ENCODE results near the gene DAPP1. TPM values are rescaled to one million over a fixed set of nuclear protein-coding genes. Genes with fewer than 3 reads are reported as not detected.

The DAPP1 gene
- total RNA-seq, 1 donor from 2014 or later = not detected

GRCh38 chr4:99868126-99868596, 51.5 kb downstream of the DAPP1 start:
- Mint-ChIP-seq H3K4me3 (ENCODE audit: unreplicated experiment) (no peak overlapping the region), H3K27me3 (ENCODE audit: low read depth) (peaks cover 9% of the 10 kb centered on the region), H3K4me1 (ENCODE audit: low read depth) (no peaks in the 10 kb centered on the region), H3K9me3 (ENCODE audit: low read depth) (no peaks in the 10 kb centered on the region), H3K36me3 (ENCODE audit: low read depth) (no peaks in the 10 kb centered on the region), H3K27ac (ENCODE audit: unreplicated experiment) (no peak overlapping the region)
- TF ChIP-seq CTCF (IDR thresholded peaks at IDR 0.05) = no peak
- no peak for DNase-seq (ENCODE audit: low spot score)

DNA sequence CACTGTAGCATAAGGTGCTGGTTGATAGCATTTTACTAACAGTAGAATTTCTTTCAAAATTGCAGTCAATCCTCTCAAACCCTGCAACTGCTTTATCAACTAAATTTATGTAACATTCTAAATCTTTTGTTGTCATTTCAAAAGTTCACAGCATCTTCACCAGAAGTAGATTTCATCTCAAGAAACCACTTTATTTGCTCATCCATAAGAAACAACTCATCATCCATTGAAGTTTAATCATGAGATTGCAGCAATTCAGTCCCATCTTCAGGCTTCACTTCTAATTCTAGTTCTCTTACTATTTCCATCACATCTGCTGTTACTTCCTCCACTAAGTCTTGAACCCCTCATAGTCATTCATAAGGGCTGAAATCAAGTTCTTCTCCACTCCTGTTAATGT, 55.9 kb downstream of the DAPP1 start:
- Mint-ChIP-seq H3K9me3 (ENCODE audit: low read depth) (no peaks in the 10 kb centered on the region), H3K36me3 (ENCODE audit: low read depth) (no peaks in the 10 kb centered on the region), H3K4me3 (ENCODE audit: unreplicated experiment) (no peak overlapping the region), H3K4me1 (ENCODE audit: low read depth) (no peaks in the 10 kb centered on the region), H3K27me3 (ENCODE audit: low read depth) (peaks cover 2% of the 10 kb centered on the region), H3K27ac (ENCODE audit: unreplicated experiment) (no peak overlapping the region)
- TF ChIP-seq CTCF (IDR thresholded peaks at IDR 0.05) = no peak
- no peak for DNase-seq (ENCODE audit: low spot score)

- Mint-ChIP-seq H3K4me1 (ENCODE audit: low read depth) (no peaks in the 10 kb centered on the region), H3K4me3 (ENCODE audit: unreplicated experiment) (no peak overlapping the region), H3K27me3 (ENCODE audit: low read depth) (no peaks in the 10 kb centered on the region), H3K36me3 (ENCODE audit: low read depth) (peaks cover 6% of the 10 kb centered on the region), H3K27ac (ENCODE audit: unreplicated experiment) (no peak overlapping the region), H3K9me3 (ENCODE audit: low read depth) (no peaks in the 10 kb centered on the region)
- DNase-seq (ENCODE audit: low spot score) = no peak
- no peak for TF ChIP-seq CTCF (IDR thresholded peaks at IDR 0.05)
Observed at GRCh38 chr4:99875071-99875470, 58.4 kb downstream of the DAPP1 start.

DNA sequence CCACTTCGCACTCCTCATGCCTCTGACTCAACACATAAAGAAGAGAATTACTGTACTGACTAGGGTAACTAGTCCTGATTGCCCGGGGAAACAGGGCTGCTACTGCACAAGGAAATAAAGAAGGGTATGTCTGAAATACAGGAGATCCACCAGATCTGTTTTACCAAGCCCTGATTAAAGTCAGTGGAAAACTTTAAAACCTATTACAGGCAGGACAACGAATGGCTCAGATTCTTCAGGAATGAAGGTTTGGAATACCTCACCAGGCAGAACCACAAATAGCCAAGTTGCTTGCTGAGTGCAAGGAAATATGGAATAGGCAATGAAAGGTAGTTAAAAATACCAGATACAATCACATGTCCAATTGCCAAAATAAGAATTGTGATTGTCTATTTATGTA, 60.3 kb downstream of the DAPP1 start:
- Mint-ChIP-seq H3K4me3 (ENCODE audit: unreplicated experiment) (no peak overlapping the region), H3K27ac (ENCODE audit: unreplicated experiment) (no peak overlapping the region), H3K36me3 (ENCODE audit: low read depth) (peaks cover 15% of the 10 kb centered on the region), H3K27me3 (ENCODE audit: low read depth) (no peaks in the 10 kb centered on the region), H3K9me3 (ENCODE audit: low read depth) (no peaks in the 10 kb centered on the region), H3K4me1 (ENCODE audit: low read depth) (no peaks in the 10 kb centered on the region)
- no peak for DNase-seq (ENCODE audit: low spot score)
- TF ChIP-seq CTCF (IDR thresholded peaks at IDR 0.05) = no peak

DNA sequence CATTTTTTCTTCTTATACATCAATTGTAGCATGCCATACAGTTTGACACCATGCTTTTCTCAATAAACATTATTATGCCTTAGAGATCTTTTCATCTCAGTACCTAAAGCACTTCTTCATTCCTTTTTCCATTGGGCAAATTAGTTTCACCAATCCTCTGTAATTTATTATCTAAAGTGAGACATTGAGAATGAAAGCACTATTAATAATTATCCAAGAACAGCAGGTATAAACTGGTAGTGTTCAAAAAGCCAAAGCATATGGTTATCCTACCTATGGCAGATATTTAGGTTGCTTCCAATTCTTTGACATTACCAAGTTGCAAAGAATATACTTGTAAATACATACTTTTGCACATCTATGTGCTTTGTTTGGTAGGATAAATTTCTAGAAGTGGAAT, 62.0 kb downstream of the DAPP1 start:
- peaks cover 15% of the 10 kb centered on the region for H3K36me3 Mint-ChIP-seq (ENCODE audit: low read depth)
- H3K27ac Mint-ChIP-seq (ENCODE audit: unreplicated experiment) = no peak overlapping the region
- no peaks in the 10 kb centered on the region for H3K4me1 Mint-ChIP-seq (ENCODE audit: low read depth)
- H3K27me3 Mint-ChIP-seq (ENCODE audit: low read depth) = no peaks in the 10 kb centered on the region
- H3K4me3 Mint-ChIP-seq (ENCODE audit: unreplicated experiment) = no peak overlapping the region
- H3K9me3 Mint-ChIP-seq (ENCODE audit: low read depth) = no peaks in the 10 kb centered on the region
- TF ChIP-seq CTCF (IDR thresholded peaks at IDR 0.05) = no peak
- DNase-seq (ENCODE audit: low spot score) = no peak

All from chondrocyte (in vitro differentiated cells).